Activated CD8-positive, alpha-beta memory T cell treated with anti-CD3 and anti-CD28 coated beads for 4 hours (primary cell): ENCODE results near the gene POU2AF1.

Experiments used
- DNase-seq, 2 donors: peaks; one replicate each; pipeline ENCODE4 v3.0.0-alpha.2; 2020; ENCODE audit warnings: low read depth in 2 of 2

Gene POU2AF1

GRCh38 chr11:111378861-111379601, at the start of gene POU2AF1:
Gene POU2AF1 (minus strand): TSS chr11:111379275. CDS start chr11:111379177, 98 bp downstream.
- peak; percentile 41 to 74 for DNase-seq

GRCh38 chr11:111428113-111428876, 49.2 kb upstream of the POU2AF1 start:
- no peak for DNase-seq

- no peak for DNase-seq
Measured at GRCh38 chr11:111427471-111427912, 48.4 kb upstream of the POU2AF1 start.

- DNase-seq = no peak
Measured at GRCh38 chr11:111426617-111427016, 47.5 kb upstream of the POU2AF1 start.

- DNase-seq = no peak
Measured at GRCh38 chr11:111423250-111423615, 44.2 kb upstream of the POU2AF1 start.

GRCh38 chr11:111422494-111423249, 43.6 kb upstream of the POU2AF1 start:
- peak; percentile 17 to 27 for DNase-seq

GRCh38 chr11:111421251-111421650, 42.2 kb upstream of the POU2AF1 start:
- DNase-seq = no peak

- DNase-seq = no peak
Measured at GRCh38 chr11:111419641-111420327, 40.7 kb upstream of the POU2AF1 start.

- DNase-seq = no peak
Measured at GRCh38 chr11:111419181-111419580, 40.1 kb upstream of the POU2AF1 start.

- no peak for DNase-seq
Measured at GRCh38 chr11:111418436-111418787, 39.3 kb upstream of the POU2AF1 start.

- no peak for DNase-seq
Measured at GRCh38 chr11:111417766-111418435, 38.8 kb upstream of the POU2AF1 start.

- DNase-seq = no peak
Measured at GRCh38 chr11:111417011-111417765, 38.1 kb upstream of the POU2AF1 start.

- DNase-seq = no peak
Measured at GRCh38 chr11:111416231-111416960, 37.3 kb upstream of the POU2AF1 start.

GRCh38 chr11:111414936-111415335, 35.9 kb upstream of the POU2AF1 start:
- no peak for DNase-seq

GRCh38 chr11:111414267-111414931, 35.3 kb upstream of the POU2AF1 start:
- DNase-seq = no peak

- no peak for DNase-seq
Measured at GRCh38 chr11:111413849-111414248, 34.8 kb upstream of the POU2AF1 start.

- no peak for DNase-seq
Measured at GRCh38 chr11:111412293-111412692, 33.2 kb upstream of the POU2AF1 start.

- no peak for DNase-seq
Measured at GRCh38 chr11:111411456-111411855, 32.4 kb upstream of the POU2AF1 start.

- DNase-seq = no peak
Measured at GRCh38 chr11:111410951-111411350, 31.9 kb upstream of the POU2AF1 start.
